ENCODE measurements around the gene TMEM132C.

- TF ChIP-seq TAF1 (IDR thresholded peaks at IDR 0.05; ENCODE audit: low read depth, low read length), result no peak
- no peak for TF ChIP-seq POLR2AphosphoS5 (IDR thresholded peaks at IDR 0.05; ENCODE audit: low read depth, low read length)
- no peak for TF ChIP-seq POLR2A (IDR thresholded peaks at IDR 0.05; ENCODE audit: low read depth, low read length)
- no peak for TF ChIP-seq SPI1 (IDR thresholded peaks at IDR 0.05; ENCODE audit: low read depth, low read length)
- TF ChIP-seq POU2F2 (IDR thresholded peaks at IDR 0.05; ENCODE audit: low read depth, low read length), result no peak
- TF ChIP-seq PAX5 (IDR thresholded peaks at IDR 0.05; ENCODE audit: insufficient read depth, low read length, severe bottlenecking), result no peak
Measured at GRCh38 chr12:128627659-128628058, 360.7 kb downstream of the TMEM132C start.
